Neural crest cell (in vitro differentiated cells): ENCODE results near the gene GRIK3. TPM values are rescaled to one million over a fixed set of nuclear protein-coding genes. Genes with fewer than 3 reads are reported as not detected.

Experiments used
- DNase-seq: peaks from one replicate; pipeline ENCODE4 v3.0.0; 2021; ENCODE audit warnings: low read depth, mixed read lengths, low spot score
- H3K27ac Mint-ChIP-seq: one replicate; pipeline ENCODE4 v1.8.0; 2021; ENCODE audit warnings: mild to moderate bottlenecking, mixed read lengths; ENCODE audit not compliant: unreplicated experiment
- H3K27me3 Mint-ChIP-seq: 2 replicates; pipeline ENCODE4 v1.8.0; 2021; ENCODE audit warnings: low read depth, mild to moderate bottlenecking, mixed read lengths
- H3K36me3 Mint-ChIP-seq: 2 replicates; pipeline ENCODE4 v1.8.0; 2021; ENCODE audit warnings: low read depth, mild to moderate bottlenecking, mixed read lengths
- H3K4me1 Mint-ChIP-seq: 2 replicates; pipeline ENCODE4 v1.8.0; 2021; ENCODE audit warnings: mixed read lengths
- H3K4me3 Mint-ChIP-seq: one replicate; pipeline ENCODE4 v1.8.0; 2021; ENCODE audit warnings: mild to moderate bottlenecking, mixed read lengths
- H3K9me3 Mint-ChIP-seq: 2 replicates; pipeline ENCODE4 v1.8.0; 2021; ENCODE audit warnings: mixed read lengths
- total RNA-seq: library from RNA; stranded (reverse); gene quantifications from 2 replicates; pipeline ENCODE4 v1.2.1, GENCODE V29; 2021
- TF ChIP-seq, protein P1 (sequence below): fragments of 200-600 bp; sonication (generic); conservative IDR thresholded peaks from 2 replicates; pipeline ENCODE4 v1.5.0; 2021; ENCODE audit warnings: antibody characterized with exemption, mild to moderate bottlenecking

Gene GRIK3
- total RNA-seq, 1 donor from 2014 or later = 2.4 TPM

DNA sequence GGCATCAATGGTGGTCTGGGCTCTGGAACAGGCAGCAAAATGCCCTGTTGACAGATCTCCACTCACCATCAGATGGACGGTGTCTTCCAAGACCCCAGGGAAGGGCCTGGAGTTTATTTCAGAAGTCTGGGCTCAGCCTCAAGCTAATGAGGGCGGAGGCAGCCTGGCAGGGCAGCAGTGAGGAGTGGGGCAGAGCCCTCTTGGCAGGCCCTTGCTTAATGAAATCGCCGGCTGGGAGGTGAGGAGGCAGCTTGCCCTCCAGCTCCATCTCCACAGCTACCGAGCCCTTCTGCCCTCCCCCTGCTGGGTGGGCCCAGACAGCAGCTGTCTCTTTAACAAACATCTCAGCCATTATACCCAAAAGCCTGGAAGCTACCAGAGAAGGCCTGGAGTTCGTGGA is 22.0 kb upstream of the GRIK3 start:
- H3K27me3 Mint-ChIP-seq = no peaks in the 10 kb centered on the region
- TF ChIP-seq, protein P1, sequence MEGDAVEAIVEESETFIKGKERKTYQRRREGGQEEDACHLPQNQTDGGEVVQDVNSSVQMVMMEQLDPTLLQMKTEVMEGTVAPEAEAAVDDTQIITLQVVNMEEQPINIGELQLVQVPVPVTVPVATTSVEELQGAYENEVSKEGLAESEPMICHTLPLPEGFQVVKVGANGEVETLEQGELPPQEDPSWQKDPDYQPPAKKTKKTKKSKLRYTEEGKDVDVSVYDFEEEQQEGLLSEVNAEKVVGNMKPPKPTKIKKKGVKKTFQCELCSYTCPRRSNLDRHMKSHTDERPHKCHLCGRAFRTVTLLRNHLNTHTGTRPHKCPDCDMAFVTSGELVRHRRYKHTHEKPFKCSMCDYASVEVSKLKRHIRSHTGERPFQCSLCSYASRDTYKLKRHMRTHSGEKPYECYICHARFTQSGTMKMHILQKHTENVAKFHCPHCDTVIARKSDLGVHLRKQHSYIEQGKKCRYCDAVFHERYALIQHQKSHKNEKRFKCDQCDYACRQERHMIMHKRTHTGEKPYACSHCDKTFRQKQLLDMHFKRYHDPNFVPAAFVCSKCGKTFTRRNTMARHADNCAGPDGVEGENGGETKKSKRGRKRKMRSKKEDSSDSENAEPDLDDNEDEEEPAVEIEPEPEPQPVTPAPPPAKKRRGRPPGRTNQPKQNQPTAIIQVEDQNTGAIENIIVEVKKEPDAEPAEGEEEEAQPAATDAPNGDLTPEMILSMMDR = no peak
- H3K36me3 Mint-ChIP-seq = no peaks in the 10 kb centered on the region
- H3K27ac Mint-ChIP-seq = no peak overlapping the region
- peaks cover 32% of the 10 kb centered on the region for H3K4me1 Mint-ChIP-seq
- no peak for DNase-seq
- no peaks in the 10 kb centered on the region for H3K9me3 Mint-ChIP-seq
- no peak overlapping the region for H3K4me3 Mint-ChIP-seq

- Mint-ChIP-seq H3K4me3 (no peak overlapping the region), H3K36me3 (no peaks in the 10 kb centered on the region), H3K27me3 (no peaks in the 10 kb centered on the region), H3K27ac (no peak overlapping the region), H3K4me1 (peaks cover 26% of the 10 kb centered on the region), H3K9me3 (no peaks in the 10 kb centered on the region)
- no peak for DNase-seq
- TF ChIP-seq, protein P1 = no peak
Observed at GRCh38 chr1:37055631-37056030, 21.3 kb upstream of the GRIK3 start.

- DNase-seq = no peak
- Mint-ChIP-seq H3K4me1 (peaks cover 24% of the 10 kb centered on the region), H3K9me3 (no peaks in the 10 kb centered on the region), H3K27me3 (no peaks in the 10 kb centered on the region), H3K4me3 (no peak overlapping the region), H3K27ac (no peak overlapping the region), H3K36me3 (no peaks in the 10 kb centered on the region)
- TF ChIP-seq, protein P1 = no peak
Observed at GRCh38 chr1:37053173-37053572, 18.9 kb upstream of the GRIK3 start.

DNA sequence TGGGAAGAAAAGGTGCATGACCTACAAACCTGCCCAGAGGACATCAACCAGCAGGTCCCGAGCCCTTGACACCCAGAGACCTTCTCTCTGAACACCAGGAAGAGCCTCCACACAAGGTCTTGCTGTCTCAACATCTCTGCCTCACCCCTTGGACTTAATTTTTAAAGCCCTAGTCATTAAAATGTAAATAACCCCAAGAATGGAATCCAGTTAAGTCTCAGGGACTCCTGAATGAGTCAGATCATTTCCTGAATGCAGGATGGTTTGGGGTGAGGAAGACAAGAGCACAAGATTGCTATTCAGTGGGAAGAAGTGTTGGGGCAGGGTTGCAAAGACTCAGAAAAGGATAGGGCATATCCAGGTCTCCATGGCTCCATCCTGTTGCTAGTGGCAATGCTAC is 17.8 kb upstream of the GRIK3 start:
- no peak overlapping the region for H3K27ac Mint-ChIP-seq
- no peaks in the 10 kb centered on the region for H3K36me3 Mint-ChIP-seq
- H3K4me1 Mint-ChIP-seq = peaks cover 24% of the 10 kb centered on the region
- no peaks in the 10 kb centered on the region for H3K9me3 Mint-ChIP-seq
- no peaks in the 10 kb centered on the region for H3K27me3 Mint-ChIP-seq
- H3K4me3 Mint-ChIP-seq = no peak overlapping the region
- no peak for DNase-seq
- TF ChIP-seq, protein P1 = no peak

DNA sequence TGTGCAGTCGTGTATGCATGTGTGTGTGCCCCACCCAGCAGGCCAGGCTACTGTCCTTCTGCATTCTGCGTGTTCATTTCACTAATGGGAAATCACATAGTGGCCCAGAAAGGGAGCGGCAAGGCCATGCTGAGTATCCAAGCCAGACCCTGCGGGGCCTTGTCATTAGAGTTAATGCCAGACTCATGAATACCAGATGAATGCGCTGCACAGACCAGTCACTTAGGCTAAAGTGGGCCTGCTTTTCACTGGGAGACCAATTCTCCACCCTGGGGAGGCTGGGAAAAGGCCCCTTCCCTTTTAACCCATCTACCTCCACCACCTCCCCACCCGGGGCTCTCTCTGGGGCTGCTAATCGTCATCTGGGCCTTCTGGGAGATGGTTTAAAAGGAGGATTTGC is 17.0 kb upstream of the GRIK3 start:
- H3K36me3 Mint-ChIP-seq = no peaks in the 10 kb centered on the region
- no peak for DNase-seq
- TF ChIP-seq, protein P1 = no peak
- H3K27me3 Mint-ChIP-seq = peaks cover 2% of the 10 kb centered on the region
- H3K9me3 Mint-ChIP-seq = no peaks in the 10 kb centered on the region
- H3K4me1 Mint-ChIP-seq = peaks cover 22% of the 10 kb centered on the region
- no peak overlapping the region for H3K27ac Mint-ChIP-seq
- H3K4me3 Mint-ChIP-seq = no peak overlapping the region

- no peaks in the 10 kb centered on the region for H3K9me3 Mint-ChIP-seq
- H3K4me3 Mint-ChIP-seq = no peak overlapping the region
- H3K27ac Mint-ChIP-seq = no peak overlapping the region
- DNase-seq = no peak
- no peaks in the 10 kb centered on the region for H3K36me3 Mint-ChIP-seq
- H3K4me1 Mint-ChIP-seq = no peaks in the 10 kb centered on the region
- H3K27me3 Mint-ChIP-seq = peaks cover 27% of the 10 kb centered on the region
- TF ChIP-seq, protein P1 = no peak
Observed at GRCh38 chr1:37047542-37047941, 13.2 kb upstream of the GRIK3 start.
